B cell (primary cell): ENCODE results near the gene UBA5.

Source experiments
- EZH2 ChIP-seq: IDR thresholded peaks from 2 replicates; pipeline ENCODE4 v1.6.1; 2012; ENCODE audit warnings: borderline replicate concordance, low read depth, mild to moderate bottlenecking, moderate library complexity, low read length; ENCODE audit not compliant: insufficient read depth, poor library complexity, severe bottlenecking
- TF ChIP-seq, protein P1 (sequence below): fragments of 200-600 bp; IDR thresholded peaks from one replicate; pipeline ENCODE4 v1.8.0; 2022; ENCODE audit warnings: antibody characterized with exemption, mild to moderate bottlenecking

DNA sequence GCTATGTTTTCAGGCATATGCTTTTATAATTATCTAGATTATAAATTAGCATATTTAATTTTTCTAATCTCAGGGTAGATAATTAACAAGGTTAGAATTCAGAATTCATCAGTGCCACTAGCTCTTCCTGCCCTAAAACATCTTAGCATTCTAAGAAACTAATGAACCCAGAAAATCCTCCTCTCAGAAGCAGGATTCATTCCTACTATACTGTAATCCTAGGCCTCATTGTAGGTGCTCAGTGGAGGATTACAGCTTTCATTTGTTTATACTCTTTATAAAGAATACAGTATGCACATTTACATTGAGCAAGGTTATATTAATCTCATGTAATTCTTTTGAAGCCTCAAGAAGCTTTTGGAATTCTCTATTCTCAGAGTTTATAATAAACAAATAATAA lies 21.4 kb upstream of the UBA5 start:
- TF ChIP-seq, protein P1, sequence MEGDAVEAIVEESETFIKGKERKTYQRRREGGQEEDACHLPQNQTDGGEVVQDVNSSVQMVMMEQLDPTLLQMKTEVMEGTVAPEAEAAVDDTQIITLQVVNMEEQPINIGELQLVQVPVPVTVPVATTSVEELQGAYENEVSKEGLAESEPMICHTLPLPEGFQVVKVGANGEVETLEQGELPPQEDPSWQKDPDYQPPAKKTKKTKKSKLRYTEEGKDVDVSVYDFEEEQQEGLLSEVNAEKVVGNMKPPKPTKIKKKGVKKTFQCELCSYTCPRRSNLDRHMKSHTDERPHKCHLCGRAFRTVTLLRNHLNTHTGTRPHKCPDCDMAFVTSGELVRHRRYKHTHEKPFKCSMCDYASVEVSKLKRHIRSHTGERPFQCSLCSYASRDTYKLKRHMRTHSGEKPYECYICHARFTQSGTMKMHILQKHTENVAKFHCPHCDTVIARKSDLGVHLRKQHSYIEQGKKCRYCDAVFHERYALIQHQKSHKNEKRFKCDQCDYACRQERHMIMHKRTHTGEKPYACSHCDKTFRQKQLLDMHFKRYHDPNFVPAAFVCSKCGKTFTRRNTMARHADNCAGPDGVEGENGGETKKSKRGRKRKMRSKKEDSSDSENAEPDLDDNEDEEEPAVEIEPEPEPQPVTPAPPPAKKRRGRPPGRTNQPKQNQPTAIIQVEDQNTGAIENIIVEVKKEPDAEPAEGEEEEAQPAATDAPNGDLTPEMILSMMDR, result no peak
- TF ChIP-seq EZH2, result no peak
